Activated T-cell treated with anti-CD3 and anti-CD28 coated beads for 48 hours (primary cell): Measurements from ENCODE around the gene TNIK.
"Not testable (repeated sequence)": the region's sequence is repeated elsewhere in the genome, so short reads cannot be mapped to it uniquely, and the experiment has no call there.

ENCODE experiments used
- DNase-seq: peaks from one replicate; pipeline ENCODE4 v3.0.0-alpha.2; 2020; ENCODE audit warnings: low read depth

Gene TNIK

GRCh38 chr3:171122240-171122639 is 338.0 kb downstream of the TNIK start:
- no peak for DNase-seq

- no peak for DNase-seq
Observed at GRCh38 chr3:171121801-171122200, 338.4 kb downstream of the TNIK start.

- not testable (repeated sequence) for DNase-seq
Observed at GRCh38 chr3:171119402-171119801, 340.8 kb downstream of the TNIK start.

GRCh38 chr3:171118993-171119392 is 341.2 kb downstream of the TNIK start:
- DNase-seq: not testable (repeated sequence)

- DNase-seq: no peak
Observed at GRCh38 chr3:171116824-171117395, 343.3 kb downstream of the TNIK start.

GRCh38 chr3:171116365-171116764 is 343.8 kb downstream of the TNIK start:
- DNase-seq: no peak

- DNase-seq: no peak
Observed at GRCh38 chr3:171115667-171116066, 344.5 kb downstream of the TNIK start.

- no peak for DNase-seq
Observed at GRCh38 chr3:171113716-171114115, 346.5 kb downstream of the TNIK start.

- no peak for DNase-seq
Observed at GRCh38 chr3:171110715-171111114, 349.5 kb downstream of the TNIK start.

- no peak for DNase-seq
Observed at GRCh38 chr3:171108066-171108465, 352.1 kb downstream of the TNIK start.

GRCh38 chr3:171103185-171103584 is 357.0 kb downstream of the TNIK start:
- no peak for DNase-seq

GRCh38 chr3:171101982-171102641 is 358.1 kb downstream of the TNIK start:
- DNase-seq: no peak

GRCh38 chr3:171099911-171100310 is 360.3 kb downstream of the TNIK start:
- DNase-seq: no peak

- DNase-seq: no peak
Observed at GRCh38 chr3:171095063-171095462, 365.1 kb downstream of the TNIK start.

- DNase-seq: no peak
Observed at GRCh38 chr3:171094411-171094810, 365.8 kb downstream of the TNIK start.

- no peak for DNase-seq
Observed at GRCh38 chr3:171093462-171093861, 366.7 kb downstream of the TNIK start.

GRCh38 chr3:171092467-171092911 is 367.7 kb downstream of the TNIK start:
- DNase-seq: no peak

GRCh38 chr3:171090321-171090720 is 369.9 kb downstream of the TNIK start:
- no peak for DNase-seq

GRCh38 chr3:171088964-171089754 is 371.0 kb downstream of the TNIK start:
- DNase-seq: no peak

- no peak for DNase-seq
Observed at GRCh38 chr3:171088496-171088895, 371.7 kb downstream of the TNIK start.

GRCh38 chr3:171086914-171087313 is 373.3 kb downstream of the TNIK start:
- no peak for DNase-seq

- DNase-seq: no peak
Observed at GRCh38 chr3:171077261-171077660, 382.9 kb downstream of the TNIK start.

- no peak for DNase-seq
Observed at GRCh38 chr3:171072432-171072831, 387.8 kb downstream of the TNIK start.
